ENCODE measurements around the gene KANSL1.

KANSL1 gene

GRCh38 chr17:46147296-46147695 is 45.9 kb downstream of the KANSL1 start:
- Histone ChIP-seq H3K4me3 (no peak overlapping the region), H3K27ac (no peak overlapping the region)

GRCh38 chr17:46144246-46144645 is 49.0 kb downstream of the KANSL1 start:
- H3K4me3 ChIP-seq = no peak overlapping the region
- peak overlapping the region in 1 of 21 experiments; percentile 20 for H3K27ac ChIP-seq

- H3K27ac ChIP-seq = peak overlapping the region in 1 of 21 experiments; percentile 20
- H3K4me3 ChIP-seq = no peak overlapping the region
These were observed 49.4 kb downstream of the KANSL1 start for GRCh38 chr17:46143827-46144236.

GRCh38 chr17:46141645-46142044 is 51.6 kb downstream of the KANSL1 start:
- H3K27ac ChIP-seq = peak overlapping the region in 1 of 21 experiments; percentile 32
- H3K4me3 ChIP-seq = no peak overlapping the region

GRCh38 chr17:46140645-46141197 is 52.5 kb downstream of the KANSL1 start:
- Histone ChIP-seq H3K4me3 (no peak overlapping the region), H3K27ac (peak overlapping the region in 1 of 21 experiments; percentile 32)

- Histone ChIP-seq H3K4me3 (no peak overlapping the region), H3K27ac (no peak overlapping the region)
These were observed 53.6 kb downstream of the KANSL1 start for GRCh38 chr17:46139432-46140210.

GRCh38 chr17:46138473-46138872 is 54.8 kb downstream of the KANSL1 start:
- H3K27ac ChIP-seq = no peak overlapping the region
- no peak overlapping the region for H3K4me3 ChIP-seq

GRCh38 chr17:46136820-46137219 is 56.4 kb downstream of the KANSL1 start:
- Histone ChIP-seq H3K4me3 (no peak overlapping the region), H3K27ac (no peak overlapping the region)

- H3K27ac ChIP-seq = no peak overlapping the region
- no peak overlapping the region for H3K4me3 ChIP-seq
These were observed 57.2 kb downstream of the KANSL1 start for GRCh38 chr17:46135879-46136563.

GRCh38 chr17:46135126-46135812 is 58.0 kb downstream of the KANSL1 start:
- Histone ChIP-seq H3K27ac (no peak overlapping the region), H3K4me3 (no peak overlapping the region)

GRCh38 chr17:46129302-46129701 is 63.9 kb downstream of the KANSL1 start:
- no peak overlapping the region for H3K27ac ChIP-seq

GRCh38 chr17:46128453-46128852 is 64.8 kb downstream of the KANSL1 start:
- Histone ChIP-seq H3K27ac (no peak overlapping the region), H3K4me3 (no peak overlapping the region)

More at GRCh38 chr17:46129302-46129701, 63.9 kb downstream of the KANSL1 start:
- H3K4me3 ChIP-seq = no peak overlapping the region

GRCh38 chr17:46127524-46127923 is 65.7 kb downstream of the KANSL1 start:
- Histone ChIP-seq H3K27ac (no peak overlapping the region), H3K4me3 (no peak overlapping the region)

- H3K4me3 ChIP-seq = no peak overlapping the region
- H3K27ac ChIP-seq = no peak overlapping the region
These were observed 66.4 kb downstream of the KANSL1 start for GRCh38 chr17:46126840-46127239.

- Histone ChIP-seq H3K4me3 (no peak overlapping the region), H3K27ac (no peak overlapping the region)
These were observed 67.4 kb downstream of the KANSL1 start for GRCh38 chr17:46125831-46126230.

- H3K27ac ChIP-seq = no peak overlapping the region
- no peak overlapping the region for H3K4me3 ChIP-seq
These were observed 68.3 kb downstream of the KANSL1 start for GRCh38 chr17:46124695-46125592.

GRCh38 chr17:46123607-46124006 is 69.6 kb downstream of the KANSL1 start:
- Histone ChIP-seq H3K27ac (no peak overlapping the region), H3K4me3 (no peak overlapping the region)

GRCh38 chr17:46122486-46122871 is 70.8 kb downstream of the KANSL1 start:
- Histone ChIP-seq H3K27ac (no peak overlapping the region), H3K4me3 (no peak overlapping the region)

GRCh38 chr17:46121841-46122485 is 71.3 kb downstream of the KANSL1 start:
- Histone ChIP-seq H3K27ac (no peak overlapping the region), H3K4me3 (no peak overlapping the region)

Measured in skin epidermis (tissue), 12 donors.